ENCODE measurements around the gene C1orf115. TPM values are rescaled to one million over a fixed set of nuclear protein-coding genes. Genes with fewer than 3 reads are reported as not detected.

The C1orf115 gene
- total and polyA plus RNA-seq, 7 donors, result 3.9 to 197 (median 8.9) TPM

- peak overlapping the region; percentile 58 to 97 (median 82) for H3K4me3 ChIP-seq
- no peaks in the 10 kb centered on the region for H3K9me3 ChIP-seq
- H3K27me3 ChIP-seq, result no peaks in the 10 kb centered on the region
- 26 to 32% methylated on average over 18 of the region's 18 CpGs for WGBS, 2 donors
- no peak for DNase-seq
- H3K4me1 ChIP-seq, result peaks cover 0 to 40% (median 34%) of the 10 kb centered on the region in 4 donors
- H3K36me3 ChIP-seq, result no peaks in the 10 kb centered on the region
- TF ChIP-seq CTCF (IDR thresholded peaks at IDR 0.05) (no peak), EP300 (IDR thresholded peaks at IDR 0.05) (no peak), POLR2A (IDR thresholded peaks at IDR 0.05) (no peak), POLR2AphosphoS5 (IDR thresholded peaks at IDR 0.05) (no peak)
- intact Hi-C loops (cut with DNase I), result loop anchor here (10.0 kb wide), 1 partner anchor 223 kb away; the partner anchor contains the start of gene MARK1
- peak overlapping the region; percentile 78 to 92 (median 86) for H3K27ac ChIP-seq
Observed at GRCh38 chr1:220747437-220748088, 57.4 kb downstream of the C1orf115 start.

- WGBS, 2 donors, result 1 to 2% methylated on average over 77 of the region's 77 CpGs
- intact Hi-C loops (cut with DNase I), result loop anchor here (10.0 kb wide), 1 partner anchor 224 kb away; the partner anchor contains the start of gene MARK1
- H3K9me3 ChIP-seq, result no peaks in the 10 kb centered on the region
- no peaks in the 10 kb centered on the region for H3K27me3 ChIP-seq
- peaks cover 0 to 40% (median 34%) of the 10 kb centered on the region in 4 donors for H3K4me1 ChIP-seq
- H3K4me3 ChIP-seq, result peak within 1 kb of the TSS; percentile 58 to 97 (median 82)
- TF ChIP-seq POLR2A (IDR thresholded peaks at IDR 0.05) (peak; percentile 70 to 82), CTCF (IDR thresholded peaks at IDR 0.05) (no peak), POLR2AphosphoS5 (IDR thresholded peaks at IDR 0.05) (peak; percentile 87 to 93 (median 92)), EP300 (IDR thresholded peaks at IDR 0.05) (no peak)
- H3K36me3 ChIP-seq, result no peaks in the 10 kb centered on the region
- peak; percentile 92 for DNase-seq
- H3K27ac ChIP-seq, result peak within 1 kb of the TSS; percentile 78 to 92 (median 86)
Observed at GRCh38 chr1:220748089-220748934, 58.1 kb downstream of the C1orf115 start, which contains the start of gene MTARC2. TSS of gene MTARC2 (plus strand) at chr1:220748322. CDS start at chr1:220748532, 210 bp downstream.

Other genes starting within 250 kb of the C1orf115 start
- gene MARK1, start 162.2 kb upstream of the C1orf115 start, total RNA-seq, result 10 to 100 TPM in 3 of 4 donors, 1 to 10 TPM in 1; 9.3 to 15.0 (median 10.9) TPM
- 1 to 10 TPM in 1 of 3 donors, under 1 TPM in 2; 0.60 to 4.3 (median 0.92) TPM for gene MARK1, start 162.2 kb upstream of the C1orf115 start, polyA plus RNA-seq
- gene MTARC2, start 58.0 kb downstream of the C1orf115 start, total RNA-seq, result 10 to 100 TPM; 11.4 to 22.7 (median 18.8) TPM
- 10 to 100 TPM in 1 of 3 donors, 1 to 10 TPM in 2; 4.8 to 11.9 (median 6.0) TPM for gene MTARC2, start 58.0 kb downstream of the C1orf115 start, polyA plus RNA-seq
- gene MTARC1, start 96.5 kb downstream of the C1orf115 start, total RNA-seq, result 10 to 100 TPM in 2 of 4 donors, 1 to 10 TPM in 2; 5.3 to 13.2 (median 8.6) TPM
- 10 to 100 TPM in 2 of 3 donors, 1 to 10 TPM in 1; 8.6 to 31.4 (median 15.6) TPM for gene MTARC1, start 96.5 kb downstream of the C1orf115 start, polyA plus RNA-seq
- gene HLX, start 189.1 kb downstream of the C1orf115 start, total RNA-seq, result 10 to 100 TPM; 28.2 to 53.5 (median 37.8) TPM
- gene HLX, start 189.1 kb downstream of the C1orf115 start, polyA plus RNA-seq, result 10 to 100 TPM in 1 of 3 donors, 1 to 10 TPM in 1, under 1 TPM in 1; 0.92 to 10.7 (median 9.0) TPM

Data from sigmoid colon (tissue), 7 donors.